ENCODE data around the gene THBS4.
"Not testable (repeated sequence)": the region's sequence is repeated elsewhere in the genome, so short reads cannot be mapped to it uniquely, and the experiment has no call there.

The THBS4 gene

GRCh38 chr5:80076131-80077050 lies 41.2 kb downstream of the THBS4 start:
- no peak for DNase-seq (ENCODE audit: low read depth)

- no peak for DNase-seq (ENCODE audit: low read depth)
Measured at GRCh38 chr5:80077051-80077714, 42.0 kb downstream of the THBS4 start.

DNA sequence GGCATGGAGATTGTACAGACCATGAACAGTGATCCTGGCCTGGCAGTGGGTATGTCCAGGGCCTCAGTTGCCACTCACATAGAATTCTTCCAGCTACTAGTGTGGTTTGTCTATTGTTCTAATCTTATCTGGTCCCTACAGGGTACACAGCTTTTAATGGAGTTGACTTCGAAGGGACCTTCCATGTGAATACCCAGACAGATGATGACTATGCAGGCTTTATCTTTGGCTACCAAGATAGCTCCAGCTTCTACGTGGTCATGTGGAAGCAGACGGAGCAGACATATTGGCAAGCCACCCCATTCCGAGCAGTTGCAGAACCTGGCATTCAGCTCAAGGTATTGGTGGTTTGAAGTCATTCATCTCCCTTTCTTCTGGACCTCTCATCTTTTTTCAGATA lies 43.8 kb downstream of the THBS4 start:
- no peak for DNase-seq (ENCODE audit: low read depth)

- no peak for DNase-seq (ENCODE audit: low read depth)
Measured at GRCh38 chr5:80082281-80082680, 47.1 kb downstream of the THBS4 start.

- DNase-seq (ENCODE audit: low read depth): no peak
Measured at GRCh38 chr5:80082731-80083100, 47.6 kb downstream of the THBS4 start.

DNA sequence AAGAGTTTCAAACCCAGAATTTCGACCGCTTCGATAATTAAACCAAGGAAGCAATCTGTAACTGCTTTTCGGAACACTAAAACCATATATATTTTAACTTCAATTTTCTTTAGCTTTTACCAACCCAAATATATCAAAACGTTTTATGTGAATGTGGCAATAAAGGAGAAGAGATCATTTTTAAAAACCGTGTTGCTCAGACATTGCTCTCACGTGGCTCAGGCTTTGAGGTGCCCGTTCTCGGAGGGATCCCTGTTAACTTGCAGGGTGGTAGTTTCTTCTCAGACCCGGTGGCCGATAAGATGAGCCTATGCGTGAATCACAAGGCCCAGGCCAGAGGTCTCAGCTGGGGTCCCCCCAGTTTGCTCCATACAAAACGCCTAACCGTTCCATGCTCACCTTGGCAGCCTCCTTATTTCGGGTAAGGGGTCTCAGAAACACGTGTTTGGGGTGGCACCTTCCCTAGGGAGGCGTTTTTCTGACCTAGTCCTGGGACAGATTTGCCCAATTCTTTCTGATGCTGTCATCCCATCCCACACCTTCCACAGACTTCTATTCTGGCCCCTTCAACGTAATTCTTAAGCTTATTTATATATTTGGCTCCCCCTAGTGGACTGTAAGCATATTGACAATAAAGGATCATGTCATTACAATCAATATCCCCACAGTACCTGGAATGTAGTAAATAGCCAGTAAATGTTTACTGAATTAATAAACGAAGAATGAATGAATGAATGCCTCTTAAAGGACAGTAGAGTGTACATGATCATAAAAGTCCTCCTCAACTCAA lies 48.1 kb downstream of the THBS4 start:
- DNase-seq (ENCODE audit: low read depth): no peak

DNA sequence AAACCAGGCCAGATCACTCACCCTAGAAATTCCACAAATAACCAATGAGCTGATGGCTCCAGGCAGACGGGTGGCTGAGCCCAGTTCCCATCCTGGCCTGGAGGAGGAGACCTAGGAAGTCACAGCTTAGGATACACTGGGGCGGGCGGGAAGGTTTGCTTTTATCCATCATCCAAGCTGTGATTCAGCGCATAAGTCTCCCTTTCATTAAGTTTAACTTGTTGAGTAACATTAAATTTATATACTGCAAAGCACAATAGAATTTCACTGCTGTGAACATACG lies 55.7 kb downstream of the THBS4 start:
- no peak for DNase-seq (ENCODE audit: low read depth)

DNA sequence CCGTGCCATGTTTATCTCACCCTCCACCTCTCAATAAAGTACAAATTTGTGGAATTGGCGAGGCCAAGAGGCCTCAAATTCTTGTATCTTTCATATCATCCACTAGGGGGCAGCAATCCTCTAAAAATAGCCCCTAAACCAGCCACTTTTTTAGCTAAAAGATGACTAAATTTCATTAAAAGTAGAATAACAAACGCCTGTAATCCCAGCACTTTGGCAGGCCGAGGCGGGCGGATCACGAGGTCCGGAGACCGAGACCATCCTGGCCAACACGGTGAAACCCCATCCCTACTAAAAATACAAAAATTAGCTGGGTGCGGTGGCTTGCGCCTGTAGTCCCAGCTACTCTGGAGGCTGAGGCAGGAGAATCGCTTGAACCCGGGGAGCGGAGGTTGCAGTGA lies 56.6 kb downstream of the THBS4 start:
- DNase-seq (ENCODE audit: low read depth): not testable (repeated sequence)

- no peak for DNase-seq (ENCODE audit: low read depth)
Measured at GRCh38 chr5:80092486-80093107, 57.4 kb downstream of the THBS4 start.

DNA sequence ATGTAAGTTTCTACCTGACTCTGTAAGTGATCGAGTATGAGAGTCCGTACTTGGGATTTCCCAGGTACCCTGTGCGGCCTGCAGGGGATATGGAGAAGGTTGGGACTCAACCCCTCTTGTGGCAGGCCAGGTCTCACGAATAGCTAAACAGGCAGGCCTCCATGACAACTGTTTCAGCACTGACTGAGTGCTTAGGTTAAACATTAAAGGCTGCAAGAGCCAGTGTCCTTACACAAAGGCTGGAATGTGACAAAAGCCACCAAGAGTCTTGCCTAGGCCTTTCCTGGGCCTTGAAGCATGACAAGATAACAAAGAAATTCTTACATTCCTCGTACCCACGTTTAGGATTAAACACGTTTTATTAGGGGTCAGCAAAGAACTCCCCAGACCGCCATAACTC lies 58.6 kb downstream of the THBS4 start:
- no peak for DNase-seq (ENCODE audit: low read depth)

- DNase-seq (ENCODE audit: low read depth): no peak
Measured at GRCh38 chr5:80094236-80094738, 59.1 kb downstream of the THBS4 start.

DNA sequence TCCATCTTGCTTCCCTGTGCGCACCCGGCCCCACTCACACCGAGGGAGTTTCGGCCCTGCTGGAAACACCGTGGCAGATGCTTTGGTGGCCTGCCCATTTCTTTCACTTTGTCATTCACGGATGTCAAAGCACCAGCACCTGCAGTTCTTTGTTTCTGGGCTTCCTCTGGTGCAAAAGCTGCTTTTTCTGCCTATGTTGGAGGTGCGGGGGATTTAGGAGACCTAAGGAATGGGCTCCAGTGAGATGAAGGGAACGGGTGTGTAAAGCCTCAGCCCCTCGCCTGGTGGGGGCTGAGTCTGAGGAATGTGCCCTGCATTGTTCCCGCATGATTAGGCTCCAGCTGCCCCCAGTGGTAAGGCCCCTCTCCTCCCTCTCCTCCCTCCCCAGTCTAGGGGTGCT lies 62.3 kb downstream of the THBS4 start:
- no peak for DNase-seq (ENCODE audit: low read depth)

GRCh38 chr5:80101993-80102392 lies 66.8 kb downstream of the THBS4 start:
- no peak for DNase-seq (ENCODE audit: low read depth)

DNA sequence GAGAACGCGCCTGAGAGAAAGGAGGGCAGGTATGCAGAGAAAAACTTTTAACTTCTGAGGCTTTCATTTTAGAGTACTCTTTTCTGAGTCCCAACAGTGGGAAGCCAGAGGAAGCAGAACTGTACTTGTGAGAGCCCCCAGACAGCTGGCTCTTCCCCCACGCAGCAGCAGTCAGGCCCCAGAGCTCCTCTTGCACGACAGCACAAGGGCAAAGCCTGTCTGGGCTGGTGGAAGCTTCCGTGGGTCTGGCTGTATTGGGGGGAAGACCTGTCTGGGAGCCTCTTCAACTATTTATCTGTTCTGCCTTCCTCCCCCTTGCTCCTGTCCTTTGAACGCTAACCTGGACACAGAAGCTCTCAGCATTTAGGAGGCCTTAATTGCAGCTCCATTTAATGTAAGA lies 68.2 kb downstream of the THBS4 start:
- DNase-seq (ENCODE audit: low read depth): no peak

GRCh38 chr5:80105698-80106439 lies 70.7 kb downstream of the THBS4 start:
- DNase-seq (ENCODE audit: low read depth): no peak

GRCh38 chr5:80106916-80107315 lies 71.8 kb downstream of the THBS4 start:
- no peak for DNase-seq (ENCODE audit: low read depth)

- no peak for DNase-seq (ENCODE audit: low read depth)
Measured at GRCh38 chr5:80109646-80110478, 74.7 kb downstream of the THBS4 start.

DNA sequence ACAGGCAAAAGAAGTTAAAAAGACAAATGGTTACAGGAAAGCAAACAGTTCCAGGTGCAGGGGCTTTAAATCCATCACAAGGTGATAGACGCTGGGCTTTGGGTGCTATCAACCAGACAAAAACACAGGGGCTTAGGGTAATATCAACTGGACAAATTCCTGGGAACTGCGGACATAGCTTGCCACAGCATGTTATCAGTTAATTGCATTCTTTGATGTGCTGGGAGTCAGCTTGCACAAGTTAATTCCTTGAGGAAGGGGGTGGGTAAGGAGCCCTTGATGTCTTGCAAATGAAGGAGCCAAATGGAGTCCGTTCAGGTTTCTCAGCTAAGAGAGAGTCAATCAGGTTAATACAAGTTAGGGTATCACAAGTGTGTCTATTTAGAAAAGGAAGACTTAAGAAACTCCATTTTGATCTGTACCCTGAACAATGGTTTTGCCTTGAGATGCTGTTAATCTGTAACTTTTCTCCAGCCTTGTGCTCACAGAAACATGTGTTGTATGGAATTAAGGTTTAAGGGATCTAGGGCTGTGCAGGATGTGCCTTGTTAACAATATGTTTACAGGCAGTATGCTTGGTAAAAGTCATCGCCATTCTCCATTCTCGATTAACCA lies 76.3 kb downstream of the THBS4 start:
- not testable (repeated sequence) for DNase-seq (ENCODE audit: low read depth)

DNA sequence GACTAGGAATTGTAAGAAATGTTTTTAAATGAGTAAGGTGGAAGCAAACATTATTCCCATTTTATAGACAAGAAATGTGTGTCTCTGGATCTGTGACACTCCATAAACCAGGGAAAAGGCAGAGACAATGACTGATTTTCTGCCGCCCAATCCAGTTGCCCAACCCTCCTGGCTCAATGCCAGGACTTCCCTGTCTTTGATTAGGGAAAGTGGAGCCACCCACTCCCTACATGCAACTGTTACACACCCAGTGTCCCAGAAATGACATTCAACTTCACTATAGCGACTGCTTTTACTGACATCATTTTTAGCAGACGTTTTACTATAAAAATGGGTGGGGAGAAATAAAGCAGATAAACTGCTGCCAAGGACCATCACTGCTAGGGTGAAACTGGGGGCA lies 79.7 kb downstream of the THBS4 start:
- DNase-seq (ENCODE audit: low read depth): no peak

DNA sequence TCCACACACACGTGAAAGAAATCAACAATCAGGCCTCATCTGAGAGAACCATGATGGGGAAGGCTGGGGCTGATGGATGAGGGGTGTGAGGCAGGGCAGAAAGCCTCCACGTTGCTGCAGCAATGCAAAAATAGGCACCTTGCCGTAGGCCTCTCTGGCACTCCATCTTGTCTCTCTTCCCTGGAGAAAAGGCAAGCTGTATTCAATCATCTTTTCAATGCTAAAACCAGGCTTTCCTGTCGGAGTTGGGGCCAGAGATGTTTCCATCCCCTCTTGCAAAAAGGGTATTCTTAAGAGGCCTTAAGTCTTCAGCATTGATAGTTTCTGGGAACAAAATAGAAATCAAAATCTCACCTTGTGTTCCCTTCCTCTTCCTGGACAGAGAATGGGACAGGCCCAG lies 80.9 kb downstream of the THBS4 start:
- DNase-seq (ENCODE audit: low read depth): no peak
